ENCODE results near the gene LGALS8.

DNA sequence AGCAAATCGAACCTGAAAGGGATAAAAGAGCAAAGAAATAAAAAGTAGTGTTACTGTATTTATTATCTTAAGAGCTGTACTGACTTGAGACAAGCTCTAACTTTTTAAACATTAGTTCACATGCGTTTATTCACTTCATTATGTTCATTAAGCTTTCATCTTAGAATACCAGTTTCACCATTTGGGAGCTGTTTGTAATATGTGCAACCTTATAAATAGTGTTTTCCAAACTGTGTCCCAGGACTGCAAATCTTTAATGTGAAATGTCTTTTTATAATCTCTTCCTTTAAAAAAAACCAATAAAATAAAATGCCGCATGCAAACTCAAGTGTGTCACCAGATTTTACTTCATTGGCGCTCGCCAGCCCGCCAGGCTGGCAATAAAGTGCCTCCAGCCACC, 28.3 kb downstream of the LGALS8 start:
- no peak for TF ChIP-seq CTCF (conservative IDR thresholded peaks at IDR 0.05; ENCODE audit: low read depth, low read length)
- no peak for TF ChIP-seq EZH2 (IDR thresholded peaks at IDR 0.05; ENCODE audit: borderline replicate concordance, low read depth, low read length, poor library complexity, severe bottlenecking)

Data from A673 (cell line).